ENCODE measurements around the gene ERVH48-1.
A peak's percentile ranks its signal among the peaks of the same experiment; 100 is the strongest.
"Not testable (repeated sequence)": the region's sequence is repeated elsewhere in the genome, so short reads cannot be mapped to it uniquely, and the experiment has no call there.

The ERVH48-1 gene

DNA sequence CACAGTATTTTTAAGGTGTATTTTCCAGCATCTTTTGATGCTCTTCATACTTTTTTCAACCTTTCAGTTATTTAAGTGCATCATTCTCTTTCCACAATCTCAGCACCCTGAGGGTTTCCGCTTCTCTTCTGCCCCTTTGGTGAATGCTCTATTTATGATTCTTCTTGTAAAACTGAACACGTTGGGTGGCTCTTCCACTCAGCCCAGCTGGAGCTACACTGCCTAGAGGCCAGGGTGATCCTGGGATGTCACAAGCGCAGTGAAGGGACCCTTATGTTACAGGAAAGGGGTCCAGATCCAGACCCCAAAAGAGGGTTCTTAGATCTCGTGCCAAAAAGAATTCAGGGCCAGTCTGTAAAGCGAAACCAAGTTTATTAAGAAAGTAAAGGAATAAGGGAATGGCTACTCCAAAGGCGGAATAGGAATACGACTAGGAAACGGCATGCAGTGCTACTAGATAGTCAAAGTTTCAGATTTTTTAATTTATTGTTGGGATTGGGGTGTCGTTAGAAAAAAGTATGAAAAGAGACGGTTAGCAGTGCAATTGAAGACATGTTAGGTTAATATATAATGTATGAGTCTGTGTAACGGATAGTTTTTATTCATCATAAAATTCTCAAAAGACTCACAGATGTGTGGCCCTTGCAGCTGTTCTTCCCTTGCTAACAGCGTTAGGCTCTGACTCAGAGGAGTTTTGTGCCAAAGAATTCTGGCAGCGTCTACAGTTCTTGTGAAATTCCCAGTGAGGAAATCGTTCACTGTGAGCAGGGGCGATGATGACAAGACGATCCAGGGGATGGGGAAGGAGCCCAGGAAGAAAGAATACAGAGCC, 14.4 kb upstream of the ERVH48-1 start:
- peak overlapping the region; percentile 12 to 61 (median 20) for H3K4me3 Mint-ChIP-seq
- TF ChIP-seq CTCF (IDR thresholded peaks at IDR 0.05; ENCODE audit: unreplicated experiment in 3 of 3), result no peak
- H3K36me3 Mint-ChIP-seq (ENCODE audit: low read depth), result no peaks in the 10 kb centered on the region
- H3K27ac Mint-ChIP-seq, result peak overlapping the region; percentile 47 to 76 (median 76)
- peaks cover 23% of the 10 kb centered on the region for H3K4me1 Mint-ChIP-seq
- no peaks in the 10 kb centered on the region for H3K9me3 Mint-ChIP-seq
- peaks cover 18% of the 10 kb centered on the region for H3K27me3 Mint-ChIP-seq (ENCODE audit: low read depth)

GRCh38 chr21:42938606-42938995, 13.2 kb upstream of the ERVH48-1 start:
- H3K27ac Mint-ChIP-seq, result peak overlapping the region in 1 of 3 experiments; percentile 46
- H3K9me3 Mint-ChIP-seq; H3K36me3 Mint-ChIP-seq (ENCODE audit: low read depth): not testable (repeated sequence)
- peak overlapping the region in 1 of 3 experiments; percentile 8 for H3K4me3 Mint-ChIP-seq
- peaks cover 23% of the 10 kb centered on the region for H3K4me1 Mint-ChIP-seq
- peaks cover 18% of the 10 kb centered on the region for H3K27me3 Mint-ChIP-seq (ENCODE audit: low read depth)

DNA sequence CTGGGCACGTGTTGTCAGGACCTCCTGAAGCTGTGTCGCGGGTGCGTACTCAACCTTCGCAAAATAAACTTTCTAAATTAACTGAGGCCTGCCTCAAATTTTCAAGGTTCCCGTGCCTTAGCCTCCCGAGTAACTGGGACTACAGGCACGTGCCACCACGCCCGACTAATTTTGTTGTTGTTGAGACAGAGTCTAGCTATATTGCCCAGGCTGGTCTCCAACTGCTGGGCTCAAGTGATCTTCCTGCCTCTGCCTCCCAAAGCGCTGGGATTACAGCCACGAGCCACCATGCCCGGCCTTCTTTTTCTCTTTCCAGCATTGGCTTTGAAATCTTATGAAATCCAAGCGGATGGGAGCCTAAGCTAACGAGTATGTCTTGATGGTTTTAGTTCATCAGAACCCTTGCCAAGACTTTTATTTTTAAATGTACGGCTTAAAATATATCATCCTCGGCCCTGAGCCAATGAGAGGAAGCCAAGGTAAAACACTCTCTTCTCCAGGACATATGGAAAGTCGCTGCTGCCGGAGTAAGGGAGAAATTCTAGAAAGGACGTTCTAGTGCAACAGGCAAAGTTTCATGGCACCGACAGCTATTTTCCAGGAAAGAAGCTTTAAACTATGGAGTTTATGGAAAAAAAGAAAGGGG, 12.7 kb upstream of the ERVH48-1 start:
- H3K27ac Mint-ChIP-seq, result peak overlapping the region in 1 of 3 experiments; percentile 46
- H3K4me1 Mint-ChIP-seq, result peaks cover 25% of the 10 kb centered on the region
- no peaks in the 10 kb centered on the region for H3K9me3 Mint-ChIP-seq
- H3K4me3 Mint-ChIP-seq, result peak overlapping the region in 1 of 3 experiments; percentile 8
- H3K27me3 Mint-ChIP-seq (ENCODE audit: low read depth), result peaks cover 15% of the 10 kb centered on the region
- H3K36me3 Mint-ChIP-seq (ENCODE audit: low read depth), result no peaks in the 10 kb centered on the region
- no peak for TF ChIP-seq CTCF (IDR thresholded peaks at IDR 0.05; ENCODE audit: unreplicated experiment in 3 of 3)

- not testable (repeated sequence) for H3K36me3 Mint-ChIP-seq (ENCODE audit: low read depth); H3K27me3 Mint-ChIP-seq (ENCODE audit: low read depth); H3K9me3 Mint-ChIP-seq; H3K4me3 Mint-ChIP-seq
- Mint-ChIP-seq H3K4me1 (peaks cover 30% of the 10 kb centered on the region), H3K27ac (peak overlapping the region in 1 of 3 experiments; percentile 46)
These were observed 11.9 kb upstream of the ERVH48-1 start for GRCh38 chr21:42937034-42937940.

DNA sequence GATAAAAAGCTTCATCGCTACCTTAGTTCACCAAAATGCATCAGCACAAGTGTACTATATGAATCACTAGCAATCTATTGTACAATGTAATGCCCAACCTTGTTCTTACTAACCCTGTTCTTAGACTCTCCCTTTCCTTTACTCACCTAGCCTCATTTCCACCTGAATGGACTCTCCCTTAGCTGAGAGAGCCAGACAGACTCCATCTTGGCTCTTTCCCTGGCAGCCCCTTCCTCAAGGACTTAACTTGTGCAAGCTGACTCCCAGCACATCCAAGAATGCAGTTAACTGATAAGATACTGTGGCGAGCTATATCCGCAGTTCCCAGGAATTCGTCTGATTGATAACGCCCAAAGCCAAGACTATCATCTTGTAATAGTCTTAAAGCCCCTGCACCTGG, 10.9 kb upstream of the ERVH48-1 start:
- not testable (repeated sequence) for H3K36me3 Mint-ChIP-seq (ENCODE audit: low read depth); H3K4me3 Mint-ChIP-seq; H3K27me3 Mint-ChIP-seq (ENCODE audit: low read depth); H3K9me3 Mint-ChIP-seq; H3K27ac Mint-ChIP-seq
- peaks cover 30% of the 10 kb centered on the region for H3K4me1 Mint-ChIP-seq

DNA sequence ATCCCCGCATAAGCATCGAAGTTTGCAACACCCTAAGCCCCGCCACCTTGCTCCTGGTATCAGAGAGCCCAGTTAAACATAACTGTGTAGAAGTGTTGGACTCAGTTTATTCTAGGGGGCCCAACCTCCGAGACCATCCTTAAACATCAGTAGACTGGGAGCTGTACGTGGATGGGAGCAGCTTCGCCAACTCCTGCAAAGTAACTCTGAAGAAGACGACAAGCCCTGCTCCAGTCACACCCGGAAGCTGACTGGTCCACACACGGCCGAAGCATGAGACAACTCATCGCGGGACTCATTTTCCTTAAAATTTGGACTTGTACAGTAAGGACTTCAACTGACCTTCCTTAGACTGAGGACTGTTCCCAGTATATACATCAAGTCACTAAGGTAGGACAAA, 8.5 kb upstream of the ERVH48-1 start:
- not testable (repeated sequence) for H3K36me3 Mint-ChIP-seq (ENCODE audit: low read depth); H3K27me3 Mint-ChIP-seq (ENCODE audit: low read depth); H3K27ac Mint-ChIP-seq; H3K4me3 Mint-ChIP-seq; H3K9me3 Mint-ChIP-seq
- H3K4me1 Mint-ChIP-seq, result peaks cover 19% of the 10 kb centered on the region

DNA sequence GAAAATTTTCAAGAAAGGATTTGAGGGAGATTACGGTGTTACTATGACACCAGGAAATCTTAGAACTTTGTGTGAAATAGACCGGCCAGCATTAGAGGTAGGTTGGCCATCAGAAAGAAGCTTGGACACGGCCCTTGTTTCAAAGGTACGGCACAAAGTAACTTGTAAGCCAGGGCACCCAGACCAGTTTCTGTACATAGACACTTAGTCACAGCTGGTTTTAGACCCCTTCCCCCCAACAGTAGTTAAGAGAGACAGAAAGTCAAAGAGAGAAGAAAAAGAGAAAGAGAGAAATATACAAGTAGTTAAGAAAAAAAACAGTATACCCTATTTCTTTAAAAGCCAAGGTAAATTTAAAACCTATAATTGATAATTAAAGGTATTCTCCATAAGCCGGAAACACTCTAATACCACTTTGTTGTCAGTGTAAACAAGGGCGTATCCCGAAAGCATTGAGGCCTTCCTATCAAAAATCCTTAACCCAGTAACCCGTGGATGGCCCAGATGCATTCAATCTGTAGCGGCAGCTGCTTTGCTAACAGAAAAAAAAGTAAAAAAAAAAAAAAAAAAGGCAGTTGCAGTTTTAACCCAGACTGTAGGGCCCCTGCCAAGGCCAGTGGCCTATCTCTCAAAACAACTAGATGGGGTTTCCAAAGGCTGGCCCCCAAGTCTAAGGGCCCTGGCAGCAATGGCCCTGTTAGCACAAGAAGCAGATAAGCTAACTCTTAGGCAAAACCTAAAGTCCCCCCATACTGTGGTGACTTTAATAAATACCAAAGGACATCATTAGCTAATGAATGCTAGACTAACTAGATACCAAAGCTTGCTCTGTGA, 7.9 kb upstream of the ERVH48-1 start:
- not testable (repeated sequence) for H3K9me3 Mint-ChIP-seq; H3K27me3 Mint-ChIP-seq (ENCODE audit: low read depth); H3K4me3 Mint-ChIP-seq; H3K36me3 Mint-ChIP-seq (ENCODE audit: low read depth)
- Mint-ChIP-seq H3K27ac (peak overlapping the region; percentile 37 to 51 (median 43)), H3K4me1 (peaks cover 17% of the 10 kb centered on the region)

DNA sequence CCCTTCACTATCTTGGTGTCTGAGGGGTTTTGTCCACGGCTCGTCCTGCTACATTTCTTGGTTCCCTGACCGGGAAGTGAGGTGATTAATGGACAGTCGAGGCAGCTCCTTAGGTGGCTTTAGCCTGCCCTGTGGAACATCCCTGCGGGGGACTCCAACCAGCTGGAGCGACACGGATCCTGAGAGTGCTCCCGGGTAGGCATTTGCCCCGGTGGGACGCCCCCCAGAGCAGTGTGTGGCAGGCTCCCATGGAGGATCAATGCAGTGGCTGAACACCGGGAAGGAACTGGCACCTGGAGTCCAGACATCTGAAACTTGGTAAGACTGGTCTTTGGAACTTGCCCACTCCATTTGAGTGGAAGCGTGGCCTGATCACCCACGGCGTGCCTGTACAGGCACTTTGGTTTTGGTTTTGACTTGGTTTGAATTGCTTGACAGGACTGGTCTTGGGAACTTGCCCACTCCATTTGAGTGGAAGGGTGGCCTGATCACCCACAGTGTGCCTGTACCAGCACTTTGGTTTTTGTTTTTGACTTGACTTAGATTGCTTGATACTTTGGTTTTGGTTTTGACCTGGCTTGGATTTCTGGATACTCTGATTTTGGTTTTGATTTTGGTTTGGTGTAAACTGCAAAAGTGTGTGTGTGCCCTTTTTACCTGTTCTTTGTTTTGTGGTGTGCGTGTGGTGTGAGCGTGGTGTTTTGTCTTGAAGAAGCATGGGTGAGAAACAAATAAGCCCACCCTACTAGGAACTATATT, 7.1 kb upstream of the ERVH48-1 start:
- not testable (repeated sequence) for H3K27me3 Mint-ChIP-seq (ENCODE audit: low read depth); H3K36me3 Mint-ChIP-seq (ENCODE audit: low read depth); H3K4me3 Mint-ChIP-seq; H3K4me1 Mint-ChIP-seq; H3K9me3 Mint-ChIP-seq
- peak overlapping the region; percentile 37 to 51 (median 43) for H3K27ac Mint-ChIP-seq
